CD14-positive monocyte (primary cell): Measurements from ENCODE around the gene GLB1L2. TPM values are rescaled to one million over a fixed set of nuclear protein-coding genes. Genes with fewer than 3 reads are reported as not detected.
"Not testable (repeated sequence)": the region's sequence is repeated elsewhere in the genome, so short reads cannot be mapped to it uniquely, and the experiment has no call there.

Experiments used
- DNase-seq, 3 donors: peaks; one replicate each; pipeline ENCODE4 v3.0.0-alpha.2; 2011 to 2022
- H2AFZ ChIP-seq: 2 replicates; pipeline ENCODE4 v1.6.0; 2012; ENCODE audit warnings: mild to moderate bottlenecking, low read depth, low read length, inconsistent platforms; ENCODE audit not compliant: insufficient read depth, poor library complexity, severe bottlenecking
- H3K27ac ChIP-seq, 2 donors: 1 replicate in 1 of 2; 2 replicates in 1 of 2; pipeline ENCODE4 v1.5.1; 2012 to 2013; ENCODE audit warnings: low read length in 2 of 2, control low read depth in 1 of 2, inconsistent platforms in 1 of 2, low read depth in 1 of 2, mild to moderate bottlenecking in 1 of 2
- H3K27me3 ChIP-seq, 2 donors: one replicate each; pipeline versions ENCODE4 v1.6.0 to v1.6.1; 2011 to 2013; ENCODE audit warnings: low read length in 2 of 2; ENCODE audit not compliant: control insufficient read depth in 2 of 2, insufficient read depth in 2 of 2
- H3K36me3 ChIP-seq, 2 donors: replicated peaks in 1 of 2; 1 replicate in 1 of 2; 2 replicates in 1 of 2; pipeline versions ENCODE4 v1.5.1 to v1.6.1; 2012 to 2013; ENCODE audit warnings: low read length in 2 of 2, control low read depth in 1 of 2, inconsistent platforms in 1 of 2, mild to moderate bottlenecking in 1 of 2; ENCODE audit not compliant: insufficient read depth in 2 of 2, control insufficient read depth in 1 of 2
- H3K4me1 ChIP-seq, 2 donors: 1 replicate in 1 of 2; 2 replicates in 1 of 2; pipeline versions ENCODE4 v1.5.1 to v1.6.1; 2012 to 2013; ENCODE audit warnings: low read length in 2 of 2, control low read depth in 1 of 2, inconsistent platforms in 1 of 2, mild to moderate bottlenecking in 1 of 2, moderate library complexity in 1 of 2; ENCODE audit not compliant: insufficient read depth in 2 of 2, control insufficient read depth in 1 of 2
- H3K4me2 ChIP-seq: replicated peaks from 2 replicates; pipeline ENCODE3; 2012; ENCODE audit warnings: low read length, moderate library complexity, mild to moderate bottlenecking; ENCODE audit not compliant: poor library complexity, severe bottlenecking; ENCODE audit errors: extremely low read depth
- H3K4me3 ChIP-seq, 3 experiments: fragments of 200-600 bp in 1 of 3; sonication (generic) in 1 of 3; replicated peaks in 1 of 3; 1 replicate in 2 of 3; 2 replicates in 1 of 3; pipeline ENCODE4 v1.5.1; 2011 to 2013; ENCODE audit warnings: low read length in 3 of 3, mild to moderate bottlenecking in 3 of 3, control low read depth in 2 of 3, low read depth in 2 of 3, inconsistent platforms in 1 of 3, moderate library complexity in 1 of 3
- H3K79me2 ChIP-seq: 2 replicates; pipeline ENCODE4 v1.6.0; 2012; ENCODE audit warnings: mild to moderate bottlenecking, control low read depth, inconsistent platforms, low read length, moderate library complexity; ENCODE audit not compliant: insufficient read depth
- H3K9ac ChIP-seq: 2 replicates; pipeline ENCODE4 v1.6.0; 2017; ENCODE audit warnings: low read length, mild to moderate bottlenecking; ENCODE audit not compliant: insufficient read depth, poor library complexity, severe bottlenecking
- H3K9me3 ChIP-seq, 2 donors: replicated peaks in 1 of 2; 1 replicate in 1 of 2; 2 replicates in 1 of 2; pipeline versions ENCODE4 v1.5.1 to v1.6.1; 2012 to 2013; ENCODE audit warnings: low read length in 2 of 2, control low read depth in 1 of 2; ENCODE audit not compliant: control insufficient read depth in 1 of 2, insufficient read depth in 1 of 2
- H4K20me1 ChIP-seq: 2 replicates; pipeline ENCODE4 v1.6.0; 2012; ENCODE audit warnings: mild to moderate bottlenecking, low read length, control low read depth, moderate library complexity; ENCODE audit not compliant: insufficient read depth
- H3K27ac Mint-ChIP-seq, 7 donors: one replicate each; pipeline ENCODE4 v1.8.0; 2020; ENCODE audit warnings: mild to moderate bottlenecking in 7 of 7, mixed read lengths in 7 of 7, moderate library complexity in 6 of 7, inconsistent platforms in 2 of 7
- H3K27me3 Mint-ChIP-seq, 3 donors: one replicate each; pipeline ENCODE4 v1.8.0; 2021 to 2022; ENCODE audit warnings: low read depth in 3 of 3, mild to moderate bottlenecking in 3 of 3, mixed read lengths in 3 of 3, moderate library complexity in 3 of 3, inconsistent platforms in 1 of 3
- H3K36me3 Mint-ChIP-seq, 2 donors: one replicate each; pipeline ENCODE4 v1.8.0; 2020; ENCODE audit warnings: mixed read lengths in 2 of 2, inconsistent platforms in 1 of 2, mild to moderate bottlenecking in 1 of 2
- H3K4me1 Mint-ChIP-seq: one replicate; pipeline ENCODE4 v1.8.0; 2020; ENCODE audit warnings: mild to moderate bottlenecking, mixed read lengths
- H3K4me3 Mint-ChIP-seq, 2 donors: one replicate each; pipeline ENCODE4 v1.8.0; 2020; ENCODE audit warnings: mild to moderate bottlenecking in 2 of 2, mixed read lengths in 2 of 2, moderate library complexity in 1 of 2
- H3K9me3 Mint-ChIP-seq, 7 donors: one replicate each; pipeline ENCODE4 v1.8.0; 2020 to 2022; ENCODE audit warnings: mixed read lengths in 7 of 7, mild to moderate bottlenecking in 6 of 7, moderate library complexity in 6 of 7, inconsistent platforms in 2 of 7
- WGBS: methylation state at CpG from one replicate; pipeline ENCODE4 v1.1.5; 2013; ENCODE audit warnings: missing lambda C conversion rate; ENCODE audit not compliant: insufficient coverage; 5-methylcytosine and 5-hydroxymethylcytosine counted together
- intact Hi-C, 2 donors: fragments of 100-400 bp; cut with micrococcal nuclease; formaldehyde crosslinking; loops; one replicate each; pipeline versions ENCODE4 v1.15.0 to v1.15.1; 2023
- polyA plus RNA-seq, 3 donors: library from polyadenylated mRNA; depleted of rRNA in 1 of 3; unstranded in 2 of 3; stranded (reverse) in 1 of 3; fragments of 300-500 nt in 2 of 3; fragments of >200 nt in 1 of 3; fragmentation: Illumina TruSeq in 2 of 3; gene quantifications; 1 replicate in 2 of 3; 2 replicates in 1 of 3; pipeline ENCODE4 v1.2.3, GENCODE V29; 2012 to 2021
- TF ChIP-seq, protein P1 (sequence below): fragments of 200-600 bp; IDR thresholded peaks from one replicate; pipeline ENCODE4 v1.8.0; 2022; ENCODE audit warnings: antibody characterized with exemption, mild to moderate bottlenecking

The GLB1L2 gene
- polyA plus RNA-seq, 3 donors: not detected

DNA sequence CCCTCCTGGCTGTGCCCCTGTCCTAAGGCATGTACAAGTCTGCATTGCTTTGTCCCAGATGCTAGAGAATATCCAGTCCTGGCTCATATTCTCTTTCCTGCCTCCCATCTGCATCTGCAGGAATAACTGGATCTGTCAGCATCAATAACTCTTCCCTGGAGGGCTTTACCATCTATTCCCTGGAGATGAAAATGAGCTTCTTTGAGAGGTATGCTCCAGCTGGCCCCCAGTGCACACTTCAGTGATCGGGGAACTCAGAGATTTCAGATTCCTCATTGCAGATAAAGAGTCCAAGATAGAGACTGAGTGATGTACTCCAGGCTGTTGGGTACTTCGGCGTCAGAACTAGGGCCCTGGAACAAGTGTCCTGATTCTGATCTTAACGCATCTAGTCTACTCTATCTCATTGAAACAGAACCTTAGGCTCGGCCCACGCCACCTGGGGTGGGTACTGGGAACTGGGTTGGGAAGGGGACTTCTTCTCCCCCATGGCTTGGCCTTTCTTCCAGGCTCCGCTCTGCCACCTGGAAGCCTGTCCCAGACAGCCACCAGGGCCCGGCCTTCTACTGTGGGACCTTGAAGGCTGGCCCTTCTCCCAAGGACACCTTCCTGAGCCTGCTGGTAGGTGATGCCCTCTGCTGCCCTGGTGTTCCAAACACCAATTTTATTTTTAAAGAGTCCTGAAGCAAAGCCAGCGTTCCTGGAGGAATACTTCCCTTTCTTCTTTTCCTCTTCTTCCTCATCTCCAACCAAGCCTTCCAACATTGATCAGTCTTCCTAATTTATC, 17.8 kb upstream of the GLB1L2 start:
- no peak overlapping the region for H3K4me2 ChIP-seq
- no peak for DNase-seq
- intact Hi-C loops: no loop called here
- peaks cover 3 to 14% of the 10 kb centered on the region in 2 donors for H3K9me3 ChIP-seq
- H3K27me3 ChIP-seq: no peaks in the 10 kb centered on the region
- Mint-ChIP-seq H3K27me3 (peaks cover 4 to 7% (median 4%) of the 10 kb centered on the region in 3 donors), H3K9me3 (peaks cover 8 to 21% (median 13%) of the 10 kb centered on the region in 7 donors), H3K4me3 (no peak overlapping the region), H3K27ac (no peak overlapping the region), H3K4me1 (no peaks in the 10 kb centered on the region), H3K36me3 (no peaks in the 10 kb centered on the region)
- H2AFZ ChIP-seq: no peak overlapping the region
- TF ChIP-seq, protein P1, sequence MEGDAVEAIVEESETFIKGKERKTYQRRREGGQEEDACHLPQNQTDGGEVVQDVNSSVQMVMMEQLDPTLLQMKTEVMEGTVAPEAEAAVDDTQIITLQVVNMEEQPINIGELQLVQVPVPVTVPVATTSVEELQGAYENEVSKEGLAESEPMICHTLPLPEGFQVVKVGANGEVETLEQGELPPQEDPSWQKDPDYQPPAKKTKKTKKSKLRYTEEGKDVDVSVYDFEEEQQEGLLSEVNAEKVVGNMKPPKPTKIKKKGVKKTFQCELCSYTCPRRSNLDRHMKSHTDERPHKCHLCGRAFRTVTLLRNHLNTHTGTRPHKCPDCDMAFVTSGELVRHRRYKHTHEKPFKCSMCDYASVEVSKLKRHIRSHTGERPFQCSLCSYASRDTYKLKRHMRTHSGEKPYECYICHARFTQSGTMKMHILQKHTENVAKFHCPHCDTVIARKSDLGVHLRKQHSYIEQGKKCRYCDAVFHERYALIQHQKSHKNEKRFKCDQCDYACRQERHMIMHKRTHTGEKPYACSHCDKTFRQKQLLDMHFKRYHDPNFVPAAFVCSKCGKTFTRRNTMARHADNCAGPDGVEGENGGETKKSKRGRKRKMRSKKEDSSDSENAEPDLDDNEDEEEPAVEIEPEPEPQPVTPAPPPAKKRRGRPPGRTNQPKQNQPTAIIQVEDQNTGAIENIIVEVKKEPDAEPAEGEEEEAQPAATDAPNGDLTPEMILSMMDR: no peak
- 90% methylated on average over 2 of the region's 9 CpGs for WGBS
- H3K9ac ChIP-seq: no peak overlapping the region
- no peaks in the 10 kb centered on the region for H4K20me1 ChIP-seq
- no peaks in the 10 kb centered on the region for H3K4me1 ChIP-seq
- H3K4me3 ChIP-seq: no peak overlapping the region
- H3K27ac ChIP-seq: no peak overlapping the region
- no peaks in the 10 kb centered on the region for H3K36me3 ChIP-seq
- H3K79me2 ChIP-seq: no peaks in the 10 kb centered on the region

DNA sequence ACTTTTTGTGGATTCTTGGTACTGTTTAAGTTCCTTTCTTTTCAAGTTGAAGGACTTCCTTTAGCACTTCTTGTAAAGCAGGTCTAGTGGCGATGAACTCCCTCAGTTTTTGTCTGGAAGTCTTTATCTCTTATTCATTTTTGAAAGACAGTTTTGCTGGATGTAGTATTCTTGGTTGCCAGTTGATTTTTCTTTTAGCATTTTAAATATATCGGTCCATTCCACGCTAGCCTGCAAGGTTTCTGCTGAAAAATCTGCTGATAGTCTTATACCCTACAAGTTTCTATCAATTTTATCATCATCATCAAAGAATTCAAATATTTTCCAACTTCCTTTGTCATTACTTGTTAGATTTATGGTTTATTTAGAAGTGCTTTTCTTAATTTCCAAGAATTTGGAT, 14.7 kb upstream of the GLB1L2 start:
- Mint-ChIP-seq H3K4me3 (no peak overlapping the region), H3K27ac (no peak overlapping the region), H3K36me3 (no peaks in the 10 kb centered on the region), H3K27me3 (peaks cover 3 to 11% (median 4%) of the 10 kb centered on the region in 3 donors), H3K4me1 (no peaks in the 10 kb centered on the region), H3K9me3 (peaks cover 12 to 24% (median 19%) of the 10 kb centered on the region in 7 donors)
- no peaks in the 10 kb centered on the region for H3K79me2 ChIP-seq
- WGBS: no CpG with 5 or more reads among the region's 3 CpGs
- H4K20me1 ChIP-seq: no peaks in the 10 kb centered on the region
- no peaks in the 10 kb centered on the region for H3K4me1 ChIP-seq
- H2AFZ ChIP-seq: no peak overlapping the region
- no peaks in the 10 kb centered on the region for H3K36me3 ChIP-seq
- peaks cover 3 to 14% of the 10 kb centered on the region in 2 donors for H3K9me3 ChIP-seq
- H3K27ac ChIP-seq: no peak overlapping the region
- no peak overlapping the region for H3K4me2 ChIP-seq
- intact Hi-C loops: no loop called here
- no peak overlapping the region for H3K9ac ChIP-seq
- no peak for DNase-seq
- H3K27me3 ChIP-seq: no peaks in the 10 kb centered on the region
- TF ChIP-seq, protein P1: no peak
- H3K4me3 ChIP-seq: no peak overlapping the region

DNA sequence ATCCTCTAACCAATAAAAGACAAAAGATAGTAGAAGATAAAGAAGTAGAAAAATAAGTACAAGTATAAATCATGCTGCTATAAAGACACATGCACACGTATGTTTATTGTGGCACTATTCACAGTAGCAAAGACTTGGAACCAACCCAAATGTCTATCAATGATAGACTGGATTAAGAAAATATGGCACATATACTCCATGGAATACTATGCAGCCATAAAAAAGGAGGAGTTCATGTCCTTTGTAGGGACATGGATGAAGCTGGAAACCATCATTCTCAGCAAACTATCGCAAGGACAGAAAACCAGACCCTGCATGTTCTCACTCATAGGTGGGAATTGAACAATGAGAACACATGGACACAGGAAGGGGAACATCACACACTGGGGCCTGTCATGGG, 10.4 kb upstream of the GLB1L2 start:
- H3K9me3 ChIP-seq: peaks cover 3 to 14% of the 10 kb centered on the region in 2 donors
- H3K27me3 ChIP-seq, H2AFZ ChIP-seq, H3K27ac Mint-ChIP-seq, H3K27ac ChIP-seq, H3K4me1 ChIP-seq, intact Hi-C loops, H3K36me3 Mint-ChIP-seq, H3K4me3 Mint-ChIP-seq, H3K36me3 ChIP-seq, H3K4me2 ChIP-seq, H3K9ac ChIP-seq, H4K20me1 ChIP-seq, H3K4me1 Mint-ChIP-seq, H3K79me2 ChIP-seq, H3K4me3 ChIP-seq, DNase-seq: not testable (repeated sequence)
- WGBS: no CpG with 5 or more reads among the region's 2 CpGs
- H3K27me3 Mint-ChIP-seq: peaks cover 4 to 11% (median 8%) of the 10 kb centered on the region in 3 donors
- H3K9me3 Mint-ChIP-seq: peaks cover 12 to 20% (median 18%) of the 10 kb centered on the region in 7 donors
